ENCODE results near the gene AKAP5. TPM values are rescaled to one million over a fixed set of nuclear protein-coding genes. Genes with fewer than 3 reads are reported as not detected.

AKAP5 gene
- total RNA-seq, 1 donor from 2014 or later: 1.4 TPM

DNA sequence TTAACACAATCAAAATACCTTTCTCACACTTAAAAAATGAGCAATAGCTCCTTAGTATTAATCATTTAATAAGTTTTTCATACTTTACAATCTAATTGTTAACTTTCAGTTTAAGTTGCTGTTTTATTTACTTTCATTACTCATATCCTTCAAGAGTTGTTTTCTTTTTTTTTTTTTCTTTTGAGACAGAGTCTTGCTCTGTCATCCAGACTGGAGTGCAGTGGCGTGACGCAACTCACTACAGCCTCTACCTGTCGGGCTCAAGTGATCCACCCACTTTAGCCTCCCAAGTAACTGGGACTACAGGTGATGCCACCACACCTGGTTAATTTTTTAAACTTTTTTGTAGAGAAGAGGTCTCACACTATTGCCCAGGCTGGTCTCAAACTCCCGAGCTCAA lies 55.4 kb downstream of the AKAP5 start:
- Mint-ChIP-seq H3K9me3 (no peaks in the 10 kb centered on the region), H3K27ac (no peak overlapping the region), H3K4me1 (ENCODE audit: unreplicated experiment) (peaks cover 12% of the 10 kb centered on the region), H3K4me3 (no peak overlapping the region), H3K36me3 (peaks cover 6% of the 10 kb centered on the region), H3K27me3 (no peaks in the 10 kb centered on the region)
- DNase-seq (ENCODE audit: extremely low spot score, unreplicated experiment): no peak
- TF ChIP-seq, protein P1, sequence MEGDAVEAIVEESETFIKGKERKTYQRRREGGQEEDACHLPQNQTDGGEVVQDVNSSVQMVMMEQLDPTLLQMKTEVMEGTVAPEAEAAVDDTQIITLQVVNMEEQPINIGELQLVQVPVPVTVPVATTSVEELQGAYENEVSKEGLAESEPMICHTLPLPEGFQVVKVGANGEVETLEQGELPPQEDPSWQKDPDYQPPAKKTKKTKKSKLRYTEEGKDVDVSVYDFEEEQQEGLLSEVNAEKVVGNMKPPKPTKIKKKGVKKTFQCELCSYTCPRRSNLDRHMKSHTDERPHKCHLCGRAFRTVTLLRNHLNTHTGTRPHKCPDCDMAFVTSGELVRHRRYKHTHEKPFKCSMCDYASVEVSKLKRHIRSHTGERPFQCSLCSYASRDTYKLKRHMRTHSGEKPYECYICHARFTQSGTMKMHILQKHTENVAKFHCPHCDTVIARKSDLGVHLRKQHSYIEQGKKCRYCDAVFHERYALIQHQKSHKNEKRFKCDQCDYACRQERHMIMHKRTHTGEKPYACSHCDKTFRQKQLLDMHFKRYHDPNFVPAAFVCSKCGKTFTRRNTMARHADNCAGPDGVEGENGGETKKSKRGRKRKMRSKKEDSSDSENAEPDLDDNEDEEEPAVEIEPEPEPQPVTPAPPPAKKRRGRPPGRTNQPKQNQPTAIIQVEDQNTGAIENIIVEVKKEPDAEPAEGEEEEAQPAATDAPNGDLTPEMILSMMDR (conservative IDR thresholded peaks at IDR 0.05): no peak

DNA sequence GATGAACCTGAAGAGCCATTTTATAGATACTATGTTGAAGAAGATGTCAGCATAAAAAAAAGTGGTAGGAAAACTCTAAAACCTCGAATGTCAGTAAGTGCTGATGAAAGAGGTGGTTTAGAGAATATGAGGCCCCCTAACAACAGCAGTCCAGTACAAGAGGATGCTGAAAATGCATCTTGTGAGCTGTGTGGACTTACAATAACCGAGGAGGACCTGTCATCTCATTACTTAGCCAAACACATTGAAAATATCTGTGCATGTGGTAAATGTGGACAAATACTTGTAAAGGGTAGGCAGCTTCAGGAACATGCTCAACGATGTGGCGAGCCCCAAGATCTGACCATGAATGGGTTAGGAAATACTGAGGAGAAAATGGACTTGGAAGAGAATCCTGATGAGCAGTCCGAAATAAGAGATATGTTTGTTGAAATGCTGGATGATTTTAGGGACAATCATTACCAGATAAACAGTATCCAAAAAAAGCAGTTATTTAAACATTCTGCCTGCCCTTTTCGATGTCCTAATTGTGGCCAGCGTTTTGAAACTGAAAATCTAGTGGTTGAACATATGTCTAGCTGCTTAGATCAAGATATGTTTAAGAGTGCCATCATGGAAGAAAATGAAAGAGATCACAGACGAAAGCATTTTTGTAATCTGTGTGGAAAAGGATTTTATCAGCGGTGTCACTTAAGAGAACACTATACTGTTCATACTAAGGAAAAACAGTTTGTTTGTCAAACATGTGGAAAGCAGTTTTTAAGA lies 57.5 kb downstream of the AKAP5 start:
- no peaks in the 10 kb centered on the region for H3K27me3 Mint-ChIP-seq
- no peaks in the 10 kb centered on the region for H3K9me3 Mint-ChIP-seq
- H3K27ac Mint-ChIP-seq: no peak overlapping the region
- peaks cover 11% of the 10 kb centered on the region for H3K4me1 Mint-ChIP-seq (ENCODE audit: unreplicated experiment)
- TF ChIP-seq, protein P1 (conservative IDR thresholded peaks at IDR 0.05): no peak
- no peak overlapping the region for H3K4me3 Mint-ChIP-seq
- H3K36me3 Mint-ChIP-seq: peaks cover 15% of the 10 kb centered on the region
- no peak for DNase-seq (ENCODE audit: extremely low spot score, unreplicated experiment)

Other genes with a start within 250 kb of the AKAP5 start
- 0.19 and 0.53 TPM in 2 replicates for gene ESR2, start 171.1 kb upstream of the AKAP5 start, total RNA-seq (ENCODE audit: low replicate concordance)
- gene MTHFD1, start 77.1 kb upstream of the AKAP5 start, total RNA-seq (ENCODE audit: low replicate concordance): 55.9 and 108 TPM in 2 replicates
- gene ZBTB25, start 38.3 kb downstream of the AKAP5 start, total RNA-seq (ENCODE audit: low replicate concordance): 7.6 and 11.3 TPM in 2 replicates
- 33.5 and 43.2 TPM in 2 replicates for gene ZBTB1, start 39.3 kb downstream of the AKAP5 start, total RNA-seq (ENCODE audit: low replicate concordance)
- gene HSPA2, start 75.2 kb downstream of the AKAP5 start, total RNA-seq (ENCODE audit: low replicate concordance): 1.5 and 1.9 TPM in 2 replicates
- 0.57 and 0.70 TPM in 2 replicates for gene PPP1R36, start 84.5 kb downstream of the AKAP5 start, total RNA-seq (ENCODE audit: low replicate concordance)
- 64.7 and 83.9 TPM in 2 replicates for gene PLEKHG3, start 238.9 kb downstream of the AKAP5 start, total RNA-seq (ENCODE audit: low replicate concordance)